HG03439 (cell line): ENCODE results near the gene TPSG1.
"Not testable (repeated sequence)": the region's sequence is repeated elsewhere in the genome, so short reads cannot be mapped to it uniquely, and the experiment has no call there.

Experiments
- ATAC-seq: cut with Tn5 transposase; IDR thresholded peaks from one replicate; pipeline ENCODE4 v1.9.1; 2021; ENCODE audit warnings: mild to moderate bottlenecking, moderate library complexity; ENCODE audit not compliant: unreplicated experiment

TPSG1 gene

DNA sequence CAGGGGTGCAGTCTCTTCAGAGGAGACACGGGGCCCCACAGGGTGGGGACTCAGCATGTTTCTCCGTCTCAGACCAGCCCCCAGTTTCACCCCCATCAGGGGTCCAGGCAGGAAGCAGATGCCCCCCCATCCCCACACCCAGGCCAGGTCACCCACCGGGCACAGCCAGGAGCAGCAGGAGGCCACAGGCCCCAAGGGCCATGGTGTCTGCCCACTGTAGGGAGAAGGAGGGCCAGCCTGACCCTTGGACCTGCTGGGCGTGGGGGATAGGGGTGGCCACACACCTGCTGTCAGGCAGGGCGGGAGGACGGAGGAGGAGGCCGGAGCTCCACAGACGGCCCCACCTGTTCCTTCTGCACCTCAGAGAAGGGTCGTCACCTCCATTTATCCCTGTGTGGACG lies at the start of gene TPSG1:
TSS of gene TPSG1 (minus strand) at position 218 of the 401 bp plus-strand sequence. CDS start at position 202, 16 bp downstream.
- ATAC-seq: no peak

DNA sequence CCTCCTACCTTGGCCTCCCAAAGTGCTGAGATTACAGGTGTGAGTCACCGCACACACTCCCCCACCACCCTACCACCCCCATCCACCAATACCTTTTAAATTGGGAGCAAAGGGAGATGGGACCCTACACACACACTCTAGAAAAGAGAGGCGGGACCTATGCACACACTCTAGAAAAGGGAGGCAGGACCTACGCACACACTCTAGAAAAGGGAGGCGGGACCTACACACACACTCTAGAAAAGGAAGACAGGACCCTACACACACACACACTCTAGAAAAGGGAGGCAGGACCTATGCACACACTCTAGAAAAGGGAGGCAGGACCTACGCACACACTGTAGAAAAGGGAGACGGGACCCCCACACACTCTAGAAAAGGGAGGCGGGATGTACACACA lies 49.7 kb upstream of the TPSG1 start:
- no peak for ATAC-seq

DNA sequence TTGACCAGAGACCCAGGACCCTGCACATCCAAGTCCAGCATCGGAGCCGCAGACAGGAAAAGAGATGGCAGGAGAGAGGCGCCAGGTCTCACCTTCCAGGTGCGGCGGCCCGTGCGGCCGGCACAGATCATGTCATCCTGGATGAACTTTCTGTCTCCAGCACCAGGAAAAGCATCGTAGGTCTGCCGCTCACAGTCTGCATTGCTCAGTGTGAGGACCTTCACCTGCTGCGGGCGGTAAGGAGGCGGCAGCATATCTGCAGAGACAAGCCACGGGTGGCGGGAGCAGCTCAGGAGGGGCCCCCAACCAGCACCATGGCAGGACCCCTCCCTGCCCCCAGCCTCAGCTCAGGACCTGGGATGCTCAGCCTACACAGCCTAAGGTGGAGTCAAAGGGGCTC lies 48.7 kb upstream of the TPSG1 start:
- no peak for ATAC-seq

DNA sequence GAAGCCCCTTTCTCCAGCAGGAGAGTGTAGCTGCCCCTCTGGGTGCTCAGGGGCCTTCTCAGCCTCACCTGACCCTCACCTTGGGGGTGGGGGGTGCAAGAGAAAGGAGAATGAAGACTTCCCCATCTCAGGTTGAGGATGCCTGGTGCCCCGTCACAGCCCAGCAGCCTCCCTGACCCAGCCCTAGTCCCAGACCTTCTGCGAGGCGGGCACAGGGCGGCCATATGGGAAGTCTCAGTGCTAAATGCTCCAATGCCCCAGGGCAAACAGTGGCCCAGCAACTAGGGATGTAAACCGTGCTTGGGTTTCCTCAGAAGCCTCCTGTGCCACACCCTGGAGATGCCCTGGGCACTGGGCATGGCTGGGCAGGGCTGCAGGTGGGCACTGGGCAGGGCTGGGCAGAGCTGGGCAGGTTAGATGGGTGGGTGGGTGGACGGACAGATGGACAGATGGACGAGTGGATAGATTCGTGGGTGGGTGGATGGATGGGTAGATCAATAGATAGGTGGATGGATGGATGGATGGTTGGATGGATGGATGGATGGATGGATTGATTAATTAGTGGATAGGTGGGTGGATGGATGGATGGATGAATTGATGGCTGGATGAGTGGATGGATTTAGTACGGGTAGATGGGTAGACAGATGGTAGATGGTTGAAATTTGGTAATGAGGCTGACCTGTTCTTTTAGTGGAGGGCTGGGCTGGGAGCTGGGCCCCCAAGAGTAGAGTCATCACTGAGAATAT lies 47.6 kb upstream of the TPSG1 start:
- no peak for ATAC-seq

DNA sequence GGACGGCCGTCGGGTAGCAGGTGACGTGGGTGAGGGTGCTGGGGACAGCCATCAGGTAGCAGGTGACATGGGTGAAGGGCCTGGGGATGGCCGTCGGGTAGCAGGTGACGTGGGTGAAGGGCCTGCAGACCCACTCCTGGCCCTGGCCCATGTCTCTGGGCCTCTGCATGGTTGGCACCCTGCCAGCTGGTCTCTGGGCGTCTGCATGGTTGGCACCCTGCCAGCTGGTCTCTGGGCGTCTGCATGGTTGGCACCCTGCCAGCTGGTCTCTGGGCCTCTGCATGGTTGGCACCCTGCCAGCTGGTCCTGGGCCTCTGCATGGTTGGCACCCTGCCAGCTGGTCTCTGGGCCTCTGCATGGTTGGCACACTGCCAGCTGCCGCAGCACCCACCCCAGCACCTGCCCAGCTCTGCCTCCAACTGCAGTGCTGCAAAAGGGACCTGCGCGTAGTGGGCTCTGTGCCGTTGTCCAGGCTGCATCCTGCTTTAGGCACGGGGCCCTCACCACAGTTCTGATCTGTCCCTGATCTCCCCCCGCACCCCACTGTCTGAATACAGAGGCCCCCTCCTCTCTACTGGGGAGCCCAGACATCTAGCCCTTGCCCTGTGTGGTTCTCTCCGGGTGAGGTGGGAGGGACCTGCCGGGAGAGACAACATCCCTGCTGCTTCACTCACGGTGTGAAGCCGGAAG lies 46.8 kb upstream of the TPSG1 start:
- not testable (repeated sequence) for ATAC-seq

DNA sequence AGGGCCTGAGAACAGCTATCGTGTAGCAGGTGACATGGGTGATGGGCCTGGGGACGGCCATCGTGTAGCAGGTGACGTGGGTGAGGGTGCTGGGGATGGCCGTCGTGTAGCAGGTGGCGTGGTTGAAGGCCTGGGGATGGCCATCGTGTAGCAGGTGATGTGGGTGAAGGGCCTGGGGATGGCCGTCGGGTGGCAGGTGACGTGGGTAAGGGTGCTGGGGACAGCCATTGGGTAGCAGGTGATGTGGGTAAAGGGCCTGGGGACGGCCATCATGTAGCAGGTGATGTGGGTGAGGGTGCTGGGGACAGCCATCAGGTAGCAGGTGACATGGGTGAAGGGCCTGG lies 46.3 kb upstream of the TPSG1 start:
- ATAC-seq: no peak

DNA sequence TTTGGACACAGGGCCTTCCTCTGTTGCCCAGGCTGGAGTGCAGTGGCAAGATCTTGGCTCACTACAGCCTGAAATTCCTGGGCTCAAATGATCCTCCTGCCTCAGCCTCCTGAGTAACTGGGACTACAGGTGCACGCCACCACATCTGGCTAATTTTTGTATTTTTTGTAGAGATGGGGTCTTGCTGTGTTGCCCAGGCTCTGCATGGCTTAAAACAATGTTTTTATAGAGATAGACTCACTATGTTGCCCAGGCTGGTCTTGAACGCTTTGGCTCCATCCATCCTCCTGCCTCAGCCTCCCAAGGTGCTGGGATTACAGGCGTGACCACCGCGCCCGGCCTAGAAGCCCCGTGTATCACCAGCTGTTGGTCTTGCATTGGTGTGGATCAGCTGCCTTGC lies 44.4 kb upstream of the TPSG1 start:
- ATAC-seq: not testable (repeated sequence)

DNA sequence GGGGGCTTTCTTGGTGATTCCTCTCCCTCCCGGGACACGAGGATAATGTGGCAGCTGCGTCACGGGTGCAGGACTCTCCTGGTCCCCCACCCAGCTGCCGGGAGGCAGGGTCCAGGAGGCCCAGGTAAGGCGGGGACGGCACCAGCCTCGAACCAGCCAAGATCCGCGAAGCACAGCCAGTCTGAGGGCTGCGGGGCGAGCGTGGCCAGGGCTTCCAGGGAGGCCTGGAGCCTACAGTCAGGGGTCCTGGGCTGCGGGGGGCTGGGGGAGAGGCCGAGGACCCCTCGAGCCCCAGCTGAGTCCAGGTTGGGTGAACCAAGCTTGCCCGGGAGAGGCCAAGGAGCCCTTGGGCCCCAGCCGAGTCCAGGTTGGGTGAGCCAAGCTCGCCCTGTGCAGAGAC lies 40.8 kb upstream of the TPSG1 start:
- ATAC-seq: no peak

DNA sequence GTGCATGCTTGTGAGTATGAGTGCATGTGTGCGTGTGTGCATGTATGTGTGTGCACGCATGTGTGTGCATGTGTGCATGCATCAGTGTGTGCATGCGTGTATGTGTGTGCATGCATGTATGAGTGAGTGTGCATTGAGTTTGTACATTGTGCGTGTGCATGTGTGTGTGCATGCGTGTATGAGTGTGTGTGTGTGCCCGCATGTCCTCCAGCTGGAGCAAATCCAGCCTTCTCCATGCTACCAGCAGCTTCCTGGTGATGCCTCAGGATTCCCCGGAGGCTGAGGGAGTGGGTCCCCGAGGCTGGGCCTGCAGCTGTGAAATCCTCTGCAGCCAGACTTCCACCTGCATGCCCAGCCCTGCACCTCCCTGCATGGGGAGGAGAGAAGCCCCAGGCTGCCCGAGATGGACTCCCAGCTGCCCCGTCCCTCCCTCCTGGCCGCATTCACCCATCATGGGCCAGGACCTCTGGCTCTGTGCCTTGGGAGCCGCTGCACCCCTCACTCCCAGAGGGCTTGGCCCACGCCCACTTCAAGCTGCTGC lies 40.1 kb upstream of the TPSG1 start:
- no peak for ATAC-seq

DNA sequence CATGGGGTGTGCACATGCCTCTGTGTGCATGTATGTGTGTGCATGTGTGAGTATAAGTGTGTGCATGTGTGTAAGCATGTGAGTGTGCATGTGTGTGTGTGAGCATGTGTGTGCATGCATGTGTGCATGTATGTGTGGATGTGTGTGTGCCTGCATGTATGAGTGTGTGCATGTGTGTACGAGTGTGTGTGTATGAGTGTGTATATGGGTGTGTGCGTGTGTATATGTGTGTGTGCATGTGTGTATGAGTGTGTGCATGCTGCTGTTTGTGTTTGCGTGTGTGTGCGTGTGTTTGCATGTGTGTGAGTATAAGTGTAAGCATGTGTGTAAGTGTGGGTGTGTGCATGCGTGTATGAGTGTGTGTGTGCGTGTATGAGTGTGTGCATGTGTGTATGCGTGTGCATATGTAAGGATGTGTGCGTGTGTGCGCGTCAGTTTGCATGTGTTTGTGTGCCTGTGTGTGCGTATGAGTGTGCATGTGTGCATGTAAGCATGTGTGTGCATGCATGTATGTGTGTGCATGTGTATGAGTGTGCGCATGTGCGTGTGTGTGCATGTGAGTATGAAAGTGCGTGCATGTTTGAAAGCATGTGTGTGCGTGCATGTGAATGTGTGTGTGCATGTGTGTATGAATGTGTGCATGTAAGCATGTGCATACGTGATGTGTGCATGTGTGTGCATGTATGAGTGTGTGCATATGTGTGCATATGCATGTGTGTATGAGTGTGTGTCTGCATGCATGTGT lies 39.4 kb upstream of the TPSG1 start:
- no peak for ATAC-seq

DNA sequence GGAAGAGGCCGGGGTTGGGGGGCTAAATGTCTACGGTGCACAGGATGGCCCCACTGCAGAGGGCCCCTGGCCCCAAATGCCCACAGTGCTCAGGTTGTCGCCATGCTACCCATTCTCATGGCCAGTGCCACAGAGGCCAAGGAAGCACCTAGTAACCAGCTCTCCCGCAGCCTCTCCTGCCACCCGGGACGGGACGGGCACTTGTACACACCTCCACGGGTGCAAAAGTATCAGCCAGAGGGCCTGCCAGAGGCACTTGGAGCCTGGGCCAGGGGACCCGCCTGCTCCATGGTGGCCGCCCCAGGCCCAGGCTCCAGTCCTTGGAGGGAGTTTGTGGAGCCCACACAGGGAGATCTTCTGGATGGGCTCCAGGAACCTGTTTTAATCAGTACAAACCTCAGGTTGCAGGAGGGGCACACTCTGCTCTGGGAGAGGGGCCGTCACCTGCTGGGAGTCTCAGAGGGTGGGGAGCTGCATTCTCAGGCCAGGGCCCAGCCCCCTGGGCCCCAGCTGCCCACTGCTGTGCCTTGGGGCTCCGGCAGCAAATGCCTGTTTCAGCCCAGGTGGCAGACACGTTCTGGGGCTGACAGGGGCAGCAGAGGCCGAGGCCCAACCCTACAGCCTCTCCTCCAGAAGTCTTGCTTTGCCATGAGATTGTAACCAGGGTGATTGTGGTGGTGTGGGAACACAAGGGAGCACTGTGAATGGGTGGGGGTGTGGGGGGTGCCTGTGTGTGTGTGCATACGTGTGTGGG lies 38.7 kb upstream of the TPSG1 start:
- no peak for ATAC-seq

DNA sequence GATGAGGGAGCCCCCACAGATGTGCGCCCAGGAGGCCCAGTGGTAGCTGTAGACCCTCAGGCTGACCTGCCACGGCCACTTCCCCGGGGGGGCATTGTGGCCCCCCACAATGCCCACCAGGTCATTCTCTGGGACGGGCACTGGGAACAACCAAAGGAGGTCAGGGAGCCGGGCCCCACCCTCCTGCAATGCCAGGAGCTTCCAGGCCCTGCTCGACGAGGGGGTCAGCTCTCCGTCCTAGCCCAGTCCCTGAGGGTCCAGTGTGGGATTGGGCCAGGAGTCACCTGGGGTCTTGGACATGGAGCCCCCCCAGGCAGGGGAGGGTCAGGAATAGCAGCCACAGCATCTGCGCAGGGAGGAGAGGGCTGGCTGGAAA lies 37.8 kb upstream of the TPSG1 start:
- no peak for ATAC-seq

DNA sequence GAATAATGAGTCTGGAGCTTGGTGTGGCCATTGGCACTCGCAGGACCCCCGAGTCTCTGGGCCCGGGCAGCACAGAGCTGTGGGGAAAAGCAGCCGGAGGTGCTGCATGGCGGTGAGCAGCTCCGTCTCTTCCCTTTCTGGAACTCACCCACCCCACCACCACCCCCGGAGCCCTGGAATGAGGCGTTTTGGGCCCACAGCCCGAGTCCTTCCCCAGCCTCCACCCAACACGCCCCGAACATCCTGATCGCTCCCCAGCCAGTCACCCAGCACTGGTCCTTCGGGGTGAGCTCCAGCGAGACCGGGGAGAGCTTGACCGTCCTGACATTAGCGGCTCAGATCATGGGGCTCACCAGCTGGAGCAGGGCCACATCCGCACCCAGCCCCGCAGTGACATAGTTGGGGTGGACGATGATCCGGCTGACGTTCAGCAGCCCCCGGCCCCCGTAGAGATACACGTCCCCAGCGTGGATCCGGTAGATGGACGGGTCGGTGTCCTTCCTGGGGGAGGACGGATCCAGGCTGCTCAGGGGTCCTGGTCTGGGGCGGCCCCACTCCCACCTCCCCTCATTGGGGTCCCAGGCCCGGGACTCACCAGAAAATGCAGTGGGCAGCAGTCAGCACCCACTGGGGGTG lies 37.3 kb upstream of the TPSG1 start:
- no peak for ATAC-seq

DNA sequence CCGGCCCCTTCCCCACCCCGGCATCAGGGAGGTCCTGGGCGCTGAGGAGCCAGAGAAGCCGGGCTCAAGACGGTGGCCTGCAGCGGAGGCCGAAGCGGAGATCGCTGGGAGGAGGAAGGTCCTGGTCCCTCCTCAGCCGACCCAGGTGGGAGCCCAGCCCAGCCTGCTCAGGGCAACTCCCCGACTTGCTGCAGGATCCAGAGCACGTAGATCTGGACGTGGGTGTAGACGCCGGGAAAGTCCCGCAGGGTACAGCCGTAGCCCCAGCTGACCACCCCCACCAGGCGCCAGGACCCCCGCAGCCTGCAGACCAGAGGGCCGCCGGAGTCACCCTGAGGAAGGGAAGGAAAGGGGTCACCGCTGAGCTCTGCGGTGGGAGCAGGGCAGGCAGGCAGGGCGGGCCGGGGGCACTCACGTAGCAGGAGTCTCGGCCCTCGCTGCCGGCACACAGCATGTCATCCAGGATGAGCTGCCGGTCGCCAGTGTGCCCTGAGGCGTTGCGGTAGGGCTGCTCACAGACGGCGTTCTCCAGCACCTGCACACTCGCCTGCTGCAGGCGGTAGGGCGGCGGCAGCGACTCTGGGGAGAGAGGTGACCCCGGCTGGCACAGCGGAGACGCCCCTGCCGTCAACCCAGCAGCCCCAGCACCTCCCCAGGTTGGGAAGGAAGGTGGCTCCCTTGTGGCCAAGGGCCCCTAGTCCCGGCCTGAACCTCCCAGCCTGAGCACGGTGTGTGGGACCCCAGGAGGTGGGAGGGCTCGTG lies 36.2 kb upstream of the TPSG1 start:
- no peak for ATAC-seq

DNA sequence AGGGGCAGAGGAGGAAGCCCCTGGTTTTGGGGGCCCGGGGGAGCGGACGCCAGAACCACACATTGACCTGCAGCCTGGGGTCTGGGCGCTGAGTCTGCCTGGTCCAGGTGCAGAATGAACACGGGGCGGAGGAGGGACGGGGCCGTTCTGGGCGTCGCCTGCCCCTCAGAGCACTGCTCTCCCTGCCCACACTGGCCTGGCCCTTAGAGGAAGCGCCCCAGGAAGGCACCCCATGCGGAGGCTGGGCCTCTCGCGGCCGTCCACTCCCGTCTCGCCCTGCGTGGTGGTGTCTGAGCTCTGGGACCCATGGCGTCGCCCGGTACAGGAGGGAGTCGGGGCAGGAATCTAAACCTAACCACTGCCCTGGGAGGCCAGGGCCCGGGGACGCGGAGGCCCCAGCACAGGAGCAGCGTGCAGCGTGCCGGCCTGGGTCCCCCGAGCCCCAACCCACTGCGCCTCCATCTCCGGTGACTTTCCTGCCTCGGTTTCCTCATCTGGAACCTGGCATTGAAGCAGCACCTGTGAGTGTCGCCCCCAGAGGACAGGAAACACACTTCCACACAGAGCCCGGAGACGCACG lies 35.1 kb upstream of the TPSG1 start:
- ATAC-seq: no peak

DNA sequence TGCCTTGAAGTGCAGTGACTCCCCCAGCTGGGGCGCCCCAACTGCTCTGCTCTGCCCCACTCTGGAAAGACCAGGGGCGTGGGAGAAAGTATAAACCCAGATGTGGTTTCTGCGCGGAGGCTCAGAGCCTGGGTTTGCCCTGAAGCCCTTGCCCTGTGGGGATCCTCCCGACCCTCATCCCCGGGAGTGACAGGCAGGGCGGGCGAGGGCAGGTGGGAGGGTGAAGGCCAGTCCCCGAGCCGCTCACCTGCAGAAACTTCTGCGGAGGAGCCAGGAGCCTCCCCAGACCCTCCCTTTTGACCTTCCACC lies 34.6 kb upstream of the TPSG1 start:
- ATAC-seq: no peak

DNA sequence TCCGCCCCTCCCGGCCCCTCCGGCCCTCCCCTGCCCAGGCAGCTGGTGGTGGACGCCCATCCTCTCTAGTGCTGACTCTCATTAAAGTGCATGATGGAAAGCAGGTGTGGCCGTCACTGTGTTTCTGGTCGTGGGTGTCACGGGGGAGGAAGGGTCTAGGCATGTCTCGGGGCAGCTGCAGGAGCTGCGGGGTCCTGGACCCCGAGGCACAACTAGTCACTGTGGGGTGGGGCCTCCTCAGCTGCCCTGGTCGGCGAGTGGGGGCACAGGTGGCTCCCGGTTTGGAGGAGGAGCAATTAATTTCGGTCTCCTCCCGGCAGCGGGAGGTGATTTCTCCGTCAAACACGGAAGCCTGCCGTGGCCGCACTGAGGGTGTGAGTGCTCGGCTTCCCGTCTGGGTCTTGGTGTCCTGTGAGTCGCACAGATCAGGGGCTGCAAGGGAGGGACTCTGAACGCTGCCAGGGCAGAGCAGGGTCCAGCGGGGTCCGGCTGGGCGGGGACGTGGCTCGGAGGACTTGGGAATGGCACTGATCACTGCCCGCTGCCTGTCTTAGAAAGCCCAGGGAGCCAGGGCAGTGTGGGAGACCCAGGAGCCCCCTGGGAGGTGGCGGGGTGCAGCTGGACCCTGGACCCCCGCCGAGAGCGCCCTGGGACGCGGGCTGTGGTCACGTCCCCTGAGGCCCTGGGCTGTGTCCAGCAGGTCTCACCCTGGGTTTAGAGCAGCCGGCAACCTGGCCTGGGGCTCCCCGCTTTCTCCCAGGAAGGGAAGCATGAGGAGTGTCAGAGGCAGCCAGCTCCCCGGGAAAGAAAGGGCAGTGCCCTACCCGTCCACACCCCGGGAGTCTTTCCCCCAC lies 34.1 kb upstream of the TPSG1 start:
- no peak for ATAC-seq

DNA sequence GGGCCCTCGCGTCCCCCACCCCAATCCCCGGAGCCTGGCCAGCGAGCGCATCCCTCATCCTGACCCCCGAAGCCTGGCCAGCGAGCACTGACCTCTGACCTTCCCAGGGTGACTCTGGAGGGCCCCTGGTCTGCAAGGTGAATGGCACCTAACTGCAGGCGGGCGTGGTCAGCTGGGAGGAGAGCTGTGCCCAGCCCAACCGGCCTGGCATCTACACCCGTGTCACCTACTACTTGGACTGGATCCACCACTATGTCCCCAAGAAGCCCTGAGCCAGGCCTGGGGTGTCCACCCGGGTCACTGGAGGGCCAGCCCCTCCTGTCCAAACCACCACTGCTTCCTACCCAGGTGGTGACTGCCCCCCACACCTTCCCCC lies 33.1 kb upstream of the TPSG1 start:
- no peak for ATAC-seq
